Tongue (tissue), 2 donors: Measurements from ENCODE around the gene ARGLU1. TPM values are rescaled to one million over a fixed set of nuclear protein-coding genes. Genes with fewer than 3 reads are reported as not detected.

ENCODE experiments used
- DNase-seq: peaks from one replicate; pipeline ENCODE4 v3.0.0-alpha.2; 2015
- total RNA-seq: library from RNA; depleted of rRNA; stranded (reverse); fragments of >200 nt; gene quantifications from one replicate; pipeline ENCODE4 v1.2.3, GENCODE V29; 2014

Gene ARGLU1
- total RNA-seq, 1 donor from 2014 or later: 110 TPM

DNA sequence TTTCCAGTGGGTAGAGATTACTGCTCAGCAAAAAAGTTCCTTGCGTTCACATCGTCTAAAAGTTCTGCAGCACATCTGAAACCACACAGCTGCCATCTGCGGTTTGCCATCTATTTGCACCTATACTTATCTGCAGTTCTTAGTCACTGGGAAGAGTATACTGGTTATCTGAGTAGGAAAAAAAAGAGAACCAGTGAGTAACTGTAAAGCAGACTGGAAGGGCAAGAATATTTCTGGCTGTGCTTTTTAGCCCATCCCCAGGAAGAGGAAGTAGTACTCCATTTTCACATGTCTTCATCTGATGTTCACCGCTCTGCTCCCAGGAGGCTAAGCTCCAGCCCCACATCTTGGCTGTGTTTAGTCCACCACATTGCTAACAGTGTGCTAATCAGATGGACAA lies 68.0 kb downstream of the ARGLU1 start:
- DNase-seq: no peak

DNA sequence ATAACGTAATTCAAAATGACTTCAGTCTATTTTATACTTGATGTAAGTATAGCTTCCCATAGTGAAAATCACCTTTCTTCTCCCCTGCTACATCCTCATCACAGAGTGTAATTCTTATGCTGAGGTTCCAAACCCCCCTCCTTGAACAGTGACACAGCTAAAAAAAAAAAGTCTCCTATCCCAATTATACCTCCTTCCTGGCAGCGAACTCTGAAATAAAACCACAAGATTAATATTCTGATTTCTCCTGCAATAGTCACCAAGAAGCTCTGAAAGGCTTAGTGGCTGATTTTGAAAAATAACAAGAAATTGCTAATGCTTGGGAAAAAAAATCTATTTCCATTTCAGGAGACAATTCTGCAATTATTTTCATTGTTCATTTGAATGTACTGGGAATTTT lies 68.8 kb downstream of the ARGLU1 start:
- no peak for DNase-seq

DNA sequence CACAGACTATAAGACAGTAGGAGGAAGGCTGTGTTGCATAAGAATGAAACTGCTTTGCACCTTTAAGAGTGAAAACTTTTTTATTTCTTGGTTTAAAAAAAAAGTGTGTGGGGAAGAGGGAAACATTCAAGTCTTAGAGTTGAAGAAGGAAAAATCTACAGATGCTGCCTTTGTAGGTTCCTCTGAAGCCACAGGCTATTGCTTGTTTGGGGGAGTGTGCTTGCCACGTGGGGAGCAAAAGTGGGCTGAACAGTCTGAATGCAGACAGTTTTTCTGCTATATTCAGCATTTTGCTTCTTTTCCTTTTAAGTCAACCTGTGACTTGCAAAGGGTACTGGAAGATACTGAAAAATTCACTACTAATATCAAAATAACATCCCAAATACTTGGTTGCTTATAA lies 69.4 kb downstream of the ARGLU1 start:
- DNase-seq: no peak

DNA sequence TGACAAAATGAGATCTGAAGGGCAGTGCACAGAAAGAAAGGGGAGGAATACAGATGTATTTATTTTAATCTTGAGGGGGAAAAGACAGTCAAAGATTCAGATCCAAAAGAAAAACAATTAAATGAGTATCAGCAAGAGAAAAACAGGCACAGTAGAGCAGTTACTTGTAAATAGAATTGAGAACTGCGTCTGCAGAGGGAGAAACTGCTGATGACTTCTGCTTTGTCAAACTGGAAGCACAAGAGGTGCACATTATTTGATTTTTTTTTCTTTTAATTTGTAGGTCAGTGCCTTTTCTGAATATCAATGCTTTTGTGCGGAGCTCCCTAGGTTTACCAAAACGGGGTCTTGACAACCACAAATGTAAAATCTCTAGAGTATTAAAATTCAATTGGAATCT lies 69.8 kb downstream of the ARGLU1 start:
- no peak for DNase-seq

DNA sequence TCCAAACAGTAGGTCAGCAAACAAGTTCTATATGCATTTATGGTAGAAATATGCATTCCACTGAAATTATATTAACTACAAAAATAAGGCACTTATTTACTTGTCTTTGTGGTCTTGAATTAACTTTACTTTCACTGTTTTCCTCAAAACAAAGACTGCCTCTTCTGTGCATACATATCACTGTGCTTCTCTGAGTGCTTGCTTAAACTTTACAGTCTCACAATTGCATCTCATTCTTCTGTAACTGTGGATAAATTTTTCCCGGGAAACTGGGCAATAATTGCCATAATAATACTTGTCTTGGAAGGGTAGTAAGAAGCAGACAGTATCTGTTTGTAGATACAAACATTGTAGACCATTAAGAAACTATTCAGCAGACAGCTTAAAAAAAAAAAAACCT lies 70.9 kb downstream of the ARGLU1 start:
- no peak for DNase-seq

DNA sequence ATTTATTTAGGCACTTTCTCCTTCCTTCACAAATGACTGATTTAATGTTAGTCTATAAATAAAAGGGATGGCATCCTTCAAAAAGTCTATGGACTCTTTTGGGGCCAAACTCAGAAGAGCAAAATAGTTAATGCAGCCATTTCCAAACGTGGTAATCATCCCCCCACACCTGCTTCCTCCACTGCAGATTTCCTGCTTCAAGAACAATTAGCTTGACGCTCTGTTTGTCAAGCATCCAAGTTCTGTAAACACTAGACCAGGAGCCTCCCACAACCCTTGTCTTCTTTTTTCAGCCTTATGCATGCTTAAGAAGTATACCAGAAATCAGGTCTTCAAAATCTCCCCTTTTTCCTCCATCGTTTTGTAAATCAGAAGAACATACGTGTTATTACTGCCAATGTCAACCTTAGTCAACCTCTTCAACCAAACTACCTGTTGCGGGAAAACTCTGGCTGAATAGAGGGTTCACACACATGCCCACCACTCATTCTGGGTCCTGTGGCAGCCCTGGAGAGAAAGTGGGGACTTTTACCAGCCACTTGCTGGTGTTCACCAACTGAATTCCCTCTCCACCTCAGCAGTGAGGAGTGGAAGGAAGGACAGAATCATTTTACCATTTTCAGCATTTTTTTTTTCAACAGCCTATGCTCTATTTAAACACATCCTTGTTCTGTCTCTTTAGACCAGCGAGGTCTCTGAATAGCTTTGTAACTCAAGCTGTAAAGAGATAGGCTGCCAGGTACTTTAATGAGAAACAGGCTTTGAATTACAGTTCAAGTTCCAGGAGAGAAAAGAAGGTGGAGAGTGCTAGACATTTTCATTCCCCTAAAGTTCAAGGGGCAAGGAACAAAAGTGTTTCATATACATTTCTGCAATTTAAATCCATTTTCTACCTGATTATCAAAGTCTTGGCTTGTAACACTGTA lies 71.6 kb downstream of the ARGLU1 start:
- peak; percentile 82 for DNase-seq

DNA sequence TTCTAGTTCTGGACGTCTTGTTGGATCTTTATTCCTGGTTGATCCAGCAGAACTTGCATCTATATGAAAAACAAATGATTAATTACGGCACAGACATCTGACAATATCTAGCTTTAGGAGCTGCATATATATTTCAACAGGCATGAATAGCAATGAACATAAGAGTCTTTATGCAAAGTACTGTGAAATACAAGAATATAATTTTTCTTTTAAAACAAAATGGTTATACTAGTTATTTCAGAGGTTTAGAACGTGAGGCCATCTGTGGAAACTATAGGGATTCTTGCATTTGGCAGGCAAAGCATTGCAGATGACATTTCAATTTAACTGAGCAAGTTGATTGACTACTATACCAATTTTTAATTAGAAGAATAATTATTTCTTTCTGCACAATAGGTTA lies 73.0 kb downstream of the ARGLU1 start:
- no peak for DNase-seq

DNA sequence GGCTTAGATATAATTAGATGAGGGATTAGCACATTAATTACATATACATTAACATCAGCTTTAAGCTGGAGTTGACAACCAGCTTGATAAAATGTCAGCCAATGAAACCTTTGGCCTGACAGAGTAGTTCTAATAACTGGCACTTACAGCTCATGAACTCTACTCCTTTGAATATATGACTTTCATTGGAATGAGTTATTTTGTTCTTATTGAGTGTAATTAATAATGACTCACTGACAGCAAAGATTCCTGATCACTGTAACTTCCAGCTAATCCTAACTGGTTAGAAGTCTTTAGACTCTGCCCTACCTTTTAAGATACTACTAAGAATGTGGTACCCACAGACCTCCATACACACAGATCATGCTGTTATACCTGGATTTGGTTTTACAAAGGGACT lies 73.4 kb downstream of the ARGLU1 start:
- DNase-seq: no peak

DNA sequence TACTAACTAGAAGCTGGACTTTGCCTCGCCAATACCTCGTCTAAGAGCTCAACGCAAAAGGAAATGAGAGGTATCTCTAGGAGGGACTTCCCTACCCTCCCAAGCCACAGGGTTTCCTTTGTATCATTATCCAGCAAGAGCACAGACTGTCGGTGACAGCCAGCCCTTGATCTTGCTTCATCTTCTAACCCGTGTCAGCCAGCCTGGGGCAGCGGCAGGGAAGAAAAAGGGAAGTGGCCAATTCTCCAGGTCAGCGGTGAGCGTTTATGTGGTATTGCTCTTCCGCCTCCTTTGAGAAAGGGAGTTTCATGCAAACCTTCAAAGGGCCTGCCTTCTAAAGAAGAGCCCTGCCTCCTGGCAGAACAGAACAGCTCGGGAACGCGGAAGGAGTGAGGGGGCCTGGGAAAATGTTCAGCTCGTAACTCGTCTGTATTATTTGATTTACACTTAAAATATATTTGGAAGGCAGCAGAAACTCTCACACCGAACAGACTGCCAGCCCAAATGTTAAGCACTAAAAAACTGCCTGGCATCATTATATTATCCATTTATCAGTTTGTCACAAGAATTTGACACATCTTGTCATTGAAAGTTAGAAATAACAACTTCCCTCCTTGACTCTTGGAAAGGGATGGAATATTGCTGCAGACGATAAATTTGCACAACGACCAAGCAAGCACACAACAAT lies 74.3 kb downstream of the ARGLU1 start:
- no peak for DNase-seq

DNA sequence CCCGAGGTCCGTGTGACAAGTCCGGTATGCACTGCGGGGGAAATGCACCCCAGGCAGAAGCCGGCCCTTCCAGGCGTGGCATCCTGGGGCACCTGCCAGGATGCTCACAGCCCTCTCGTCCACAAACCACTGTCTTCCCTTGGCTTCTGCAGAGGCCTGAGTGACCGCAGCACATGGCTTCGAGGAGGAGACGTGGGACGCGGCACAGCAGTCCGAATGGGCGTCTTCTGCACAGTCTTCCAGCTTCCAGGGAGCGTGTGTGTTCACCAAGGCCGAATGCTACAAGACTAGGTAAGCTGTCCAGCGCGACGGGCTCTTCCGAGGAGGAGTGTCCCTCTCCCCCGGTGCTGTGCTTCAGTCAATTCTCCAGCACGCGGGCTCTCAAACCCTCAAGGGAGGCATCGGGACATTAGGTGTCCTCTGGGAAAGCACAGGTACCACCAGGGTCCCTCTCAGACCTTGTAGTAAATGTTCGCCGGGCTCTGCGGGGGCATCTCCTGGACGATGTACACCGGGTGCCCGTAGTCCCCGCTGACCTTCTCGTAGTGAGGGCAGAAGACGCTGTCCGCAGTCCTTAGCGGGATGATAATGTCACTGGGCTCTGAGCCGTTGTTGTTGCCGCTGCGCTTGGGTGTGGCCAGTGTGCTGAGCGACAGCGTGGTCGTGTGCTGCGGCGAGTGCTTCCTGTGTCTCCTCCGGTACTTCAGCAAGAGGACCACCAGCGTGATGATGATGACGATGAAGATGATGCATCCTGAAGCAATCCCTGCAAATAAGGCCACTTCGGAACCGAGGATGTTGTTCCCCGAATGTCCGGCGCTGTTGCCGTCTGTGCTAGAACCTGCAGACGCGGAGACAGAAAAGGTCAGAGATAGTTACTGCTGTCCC lies 75.1 kb downstream of the ARGLU1 start:
- no peak for DNase-seq

DNA sequence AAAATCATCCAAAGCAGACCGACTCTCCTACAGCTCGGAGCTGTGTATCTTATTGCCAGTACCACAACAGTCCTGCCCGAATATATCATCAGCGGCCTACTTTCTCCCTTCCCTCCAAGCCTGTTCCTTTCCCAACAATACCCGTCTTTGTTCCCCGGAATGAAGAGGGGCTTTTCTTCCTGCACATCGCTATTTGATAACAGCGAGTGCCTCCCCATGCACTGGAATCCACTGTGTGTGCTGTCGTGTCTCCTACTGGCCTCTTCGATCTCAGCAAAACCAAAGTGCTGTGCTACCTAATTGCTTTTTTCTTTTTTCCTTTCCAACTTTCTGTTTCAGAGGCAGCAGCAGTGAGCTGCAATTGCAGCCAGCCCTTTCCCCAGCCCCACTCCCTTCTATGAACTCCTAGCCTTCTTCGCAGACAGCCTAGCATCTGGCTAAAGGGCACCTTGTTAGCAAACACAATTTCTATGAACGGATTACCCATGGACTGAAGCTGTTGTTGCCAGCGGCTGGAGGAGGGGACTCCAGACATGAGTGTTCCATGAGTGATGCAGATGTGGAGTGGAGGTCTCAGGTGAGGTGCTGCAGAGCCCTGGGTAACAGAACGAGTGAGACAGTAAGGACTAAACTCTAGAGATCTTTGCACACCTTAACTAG lies 75.9 kb downstream of the ARGLU1 start:
- DNase-seq: peak; percentile 27

Other genes starting within 250 kb of the ARGLU1 start
- gene EFNB2, start 32.5 kb downstream of the ARGLU1 start, total RNA-seq: 33.1 TPM